ENCODE results near the gene KCTD8.

DNA sequence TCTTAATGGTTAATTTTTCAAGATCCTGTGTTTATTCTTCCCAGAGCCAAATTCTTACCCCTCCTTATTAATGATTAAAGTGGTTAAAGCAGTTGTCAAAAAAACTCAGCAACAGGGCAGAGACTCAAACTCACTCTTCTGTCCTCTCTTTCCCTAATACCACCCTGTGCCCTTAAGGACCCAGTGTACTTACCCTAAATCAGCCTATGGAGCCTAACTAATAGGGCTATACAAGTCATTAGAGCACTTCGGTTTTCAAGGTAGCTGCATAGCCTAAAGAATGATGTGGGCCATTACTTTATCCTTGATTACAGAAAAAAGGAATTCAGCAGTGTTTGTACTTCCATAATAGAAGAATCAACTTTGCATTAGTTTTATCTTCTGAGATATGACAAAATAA is 216.3 kb downstream of the KCTD8 start:
- TF ChIP-seq, protein P1, sequence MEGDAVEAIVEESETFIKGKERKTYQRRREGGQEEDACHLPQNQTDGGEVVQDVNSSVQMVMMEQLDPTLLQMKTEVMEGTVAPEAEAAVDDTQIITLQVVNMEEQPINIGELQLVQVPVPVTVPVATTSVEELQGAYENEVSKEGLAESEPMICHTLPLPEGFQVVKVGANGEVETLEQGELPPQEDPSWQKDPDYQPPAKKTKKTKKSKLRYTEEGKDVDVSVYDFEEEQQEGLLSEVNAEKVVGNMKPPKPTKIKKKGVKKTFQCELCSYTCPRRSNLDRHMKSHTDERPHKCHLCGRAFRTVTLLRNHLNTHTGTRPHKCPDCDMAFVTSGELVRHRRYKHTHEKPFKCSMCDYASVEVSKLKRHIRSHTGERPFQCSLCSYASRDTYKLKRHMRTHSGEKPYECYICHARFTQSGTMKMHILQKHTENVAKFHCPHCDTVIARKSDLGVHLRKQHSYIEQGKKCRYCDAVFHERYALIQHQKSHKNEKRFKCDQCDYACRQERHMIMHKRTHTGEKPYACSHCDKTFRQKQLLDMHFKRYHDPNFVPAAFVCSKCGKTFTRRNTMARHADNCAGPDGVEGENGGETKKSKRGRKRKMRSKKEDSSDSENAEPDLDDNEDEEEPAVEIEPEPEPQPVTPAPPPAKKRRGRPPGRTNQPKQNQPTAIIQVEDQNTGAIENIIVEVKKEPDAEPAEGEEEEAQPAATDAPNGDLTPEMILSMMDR (IDR thresholded peaks at IDR 0.05): no peak
- TF ChIP-seq, protein P2, sequence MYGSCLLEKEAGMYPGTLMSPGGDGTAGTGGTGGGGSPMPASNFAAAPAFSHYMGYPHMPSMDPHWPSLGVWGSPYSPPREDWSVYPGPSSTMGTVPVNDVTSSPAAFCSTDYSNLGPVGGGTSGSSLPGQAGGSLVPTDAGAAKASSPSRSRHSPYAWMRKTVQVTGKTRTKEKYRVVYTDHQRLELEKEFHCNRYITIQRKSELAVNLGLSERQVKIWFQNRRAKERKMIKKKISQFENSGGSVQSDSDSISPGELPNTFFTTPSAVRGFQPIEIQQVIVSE (CRISPR knock-in tag; IDR thresholded peaks at IDR 0.05; ENCODE audit: borderline replicate concordance): no peak
- TF ChIP-seq, protein P3, sequence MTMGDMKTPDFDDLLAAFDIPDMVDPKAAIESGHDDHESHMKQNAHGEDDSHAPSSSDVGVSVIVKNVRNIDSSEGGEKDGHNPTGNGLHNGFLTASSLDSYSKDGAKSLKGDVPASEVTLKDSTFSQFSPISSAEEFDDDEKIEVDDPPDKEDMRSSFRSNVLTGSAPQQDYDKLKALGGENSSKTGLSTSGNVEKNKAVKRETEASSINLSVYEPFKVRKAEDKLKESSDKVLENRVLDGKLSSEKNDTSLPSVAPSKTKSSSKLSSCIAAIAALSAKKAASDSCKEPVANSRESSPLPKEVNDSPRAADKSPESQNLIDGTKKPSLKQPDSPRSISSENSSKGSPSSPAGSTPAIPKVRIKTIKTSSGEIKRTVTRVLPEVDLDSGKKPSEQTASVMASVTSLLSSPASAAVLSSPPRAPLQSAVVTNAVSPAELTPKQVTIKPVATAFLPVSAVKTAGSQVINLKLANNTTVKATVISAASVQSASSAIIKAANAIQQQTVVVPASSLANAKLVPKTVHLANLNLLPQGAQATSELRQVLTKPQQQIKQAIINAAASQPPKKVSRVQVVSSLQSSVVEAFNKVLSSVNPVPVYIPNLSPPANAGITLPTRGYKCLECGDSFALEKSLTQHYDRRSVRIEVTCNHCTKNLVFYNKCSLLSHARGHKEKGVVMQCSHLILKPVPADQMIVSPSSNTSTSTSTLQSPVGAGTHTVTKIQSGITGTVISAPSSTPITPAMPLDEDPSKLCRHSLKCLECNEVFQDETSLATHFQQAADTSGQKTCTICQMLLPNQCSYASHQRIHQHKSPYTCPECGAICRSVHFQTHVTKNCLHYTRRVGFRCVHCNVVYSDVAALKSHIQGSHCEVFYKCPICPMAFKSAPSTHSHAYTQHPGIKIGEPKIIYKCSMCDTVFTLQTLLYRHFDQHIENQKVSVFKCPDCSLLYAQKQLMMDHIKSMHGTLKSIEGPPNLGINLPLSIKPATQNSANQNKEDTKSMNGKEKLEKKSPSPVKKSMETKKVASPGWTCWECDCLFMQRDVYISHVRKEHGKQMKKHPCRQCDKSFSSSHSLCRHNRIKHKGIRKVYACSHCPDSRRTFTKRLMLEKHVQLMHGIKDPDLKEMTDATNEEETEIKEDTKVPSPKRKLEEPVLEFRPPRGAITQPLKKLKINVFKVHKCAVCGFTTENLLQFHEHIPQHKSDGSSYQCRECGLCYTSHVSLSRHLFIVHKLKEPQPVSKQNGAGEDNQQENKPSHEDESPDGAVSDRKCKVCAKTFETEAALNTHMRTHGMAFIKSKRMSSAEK (CRISPR knock-in tag; IDR thresholded peaks at IDR 0.05; ENCODE audit: borderline replicate concordance): no peak
